Prostate gland (tissue), 2 donors: Measurements from ENCODE around the gene FAM222A. TPM values are rescaled to one million over a fixed set of nuclear protein-coding genes. Genes with fewer than 3 reads are reported as not detected.

Source experiments
- DNase-seq: peaks from one replicate; pipeline ENCODE4 v3.0.0-alpha.2; 2019; ENCODE audit warnings: low spot score
- H3K27ac ChIP-seq, 2 donors: fragments of 200-600 bp; sonication (generic); 2 replicates each; pipeline ENCODE4 v1.5.1; 2017 to 2019
- H3K27me3 ChIP-seq: fragments of 200-600 bp; sonication (generic); replicated peaks from 2 replicates; pipeline ENCODE4 v1.5.1; 2019; ENCODE audit not compliant: insufficient read depth
- H3K36me3 ChIP-seq, 2 donors: fragments of 200-600 bp; sonication (generic); 1 replicate in 1 of 2; 2 replicates in 1 of 2; pipeline versions ENCODE4 v1.5.1 to v1.8.1; 2017 to 2019
- H3K4me1 ChIP-seq: fragments of 200-600 bp; sonication (generic); replicated peaks from 2 replicates; pipeline ENCODE4 v1.5.1; 2019
- H3K4me3 ChIP-seq, 2 donors: fragments of 200-600 bp; sonication (generic); 2 replicates each; pipeline ENCODE4 v1.5.1; 2017 to 2019
- H3K9me3 ChIP-seq: fragments of 200-600 bp; sonication (generic); 2 replicates; pipeline ENCODE4 v1.5.1; 2017
- CTCF ChIP-seq, 4 experiments: fragments of 200-600 bp in 2 of 4; fragments of 450-650 bp in 2 of 4; sonication (generic) in 2 of 4; IDR thresholded peaks; 1 replicate in 3 of 4; 2 replicates in 1 of 4; pipeline ENCODE4 v1.5.1; 2016 to 2019; ENCODE audit warnings: antibody characterized with exemption in 4 of 4, mild to moderate bottlenecking in 2 of 4, moderate library complexity in 2 of 4
- POLR2A ChIP-seq: fragments of 450-650 bp; IDR thresholded peaks from one replicate; pipeline ENCODE4 v1.6.1; 2016; ENCODE audit warnings: antibody characterized with exemption, mild to moderate bottlenecking
- POLR2AphosphoS5 ChIP-seq: sonication (generic); formaldehyde crosslinking; IDR thresholded peaks from one replicate; pipeline ENCODE4 v1.6.1; 2017; ENCODE audit warnings: antibody characterized with exemption
- WGBS: methylation state at CpG from one replicate; pipeline ENCODE4 v1.1.5; 2018; 5-methylcytosine and 5-hydroxymethylcytosine counted together
- intact Hi-C: fragments of 100-400 bp; cut with DNase I; formaldehyde crosslinking; loops from one replicate; pipeline ENCODE4 v1.14.2; 2022
- total RNA-seq, 2 donors: library from RNA; depleted of rRNA; stranded (reverse); fragments of >200 nt; gene quantifications; one replicate each; pipeline ENCODE4 v1.1.0, GENCODE V29; 2016

The FAM222A gene
- total RNA-seq, 2 donors from 2014 or later: 2.0 to 52.3 TPM

- intact Hi-C loops: no loop called here
- Histone ChIP-seq H3K27ac (no peak overlapping the region), H3K4me3 (no peak overlapping the region), H3K27me3 (no peaks in the 10 kb centered on the region), H3K9me3 (no peaks in the 10 kb centered on the region), H3K36me3 (no peaks in the 10 kb centered on the region), H3K4me1 (no peaks in the 10 kb centered on the region)
- DNase-seq: no peak
- WGBS: 75% methylated on average over 6 of the region's 6 CpGs
- TF ChIP-seq POLR2AphosphoS5: no peak
- TF ChIP-seq CTCF (IDR thresholded peaks at IDR 0.05): no peak
- TF ChIP-seq POLR2A: no peak
Measured at GRCh38 chr12:109701064-109701463, 12.6 kb upstream of the FAM222A start.

GRCh38 chr12:109702111-109702841 is 11.3 kb upstream of the FAM222A start:
- no peak overlapping the region for H3K4me3 ChIP-seq
- no peak for DNase-seq
- no peak for TF ChIP-seq POLR2A
- no peak for TF ChIP-seq POLR2AphosphoS5
- TF ChIP-seq CTCF (IDR thresholded peaks at IDR 0.05): no peak
- H3K27ac ChIP-seq: no peak overlapping the region
- 94% methylated on average over 9 of the region's 9 CpGs for WGBS
- no peaks in the 10 kb centered on the region for H3K36me3 ChIP-seq
- H3K27me3 ChIP-seq: no peaks in the 10 kb centered on the region
- H3K9me3 ChIP-seq: no peaks in the 10 kb centered on the region
- intact Hi-C loops: no loop called here
- H3K4me1 ChIP-seq: no peaks in the 10 kb centered on the region

GRCh38 chr12:109703684-109704083 is 9.9 kb upstream of the FAM222A start:
- no peak for TF ChIP-seq POLR2AphosphoS5
- no peak for TF ChIP-seq POLR2A
- no peak for TF ChIP-seq CTCF (IDR thresholded peaks at IDR 0.05)
- no peak overlapping the region for H3K4me3 ChIP-seq
- no peak overlapping the region for H3K27ac ChIP-seq
- H3K9me3 ChIP-seq: no peaks in the 10 kb centered on the region
- WGBS: 70% methylated on average over 7 of the region's 7 CpGs
- no peaks in the 10 kb centered on the region for H3K27me3 ChIP-seq
- no peaks in the 10 kb centered on the region for H3K36me3 ChIP-seq
- no peak for DNase-seq
- no peaks in the 10 kb centered on the region for H3K4me1 ChIP-seq
- intact Hi-C loops: no loop called here

GRCh38 chr12:109704371-109705098 is 9.1 kb upstream of the FAM222A start:
- Histone ChIP-seq H3K36me3 (no peaks in the 10 kb centered on the region), H3K4me3 (no peak overlapping the region), H3K27me3 (no peaks in the 10 kb centered on the region), H3K9me3 (no peaks in the 10 kb centered on the region), H3K27ac (no peak overlapping the region), H3K4me1 (no peaks in the 10 kb centered on the region)
- TF ChIP-seq POLR2AphosphoS5 (no peak), CTCF (IDR thresholded peaks at IDR 0.05) (no peak), POLR2A (no peak)
- WGBS: 89% methylated on average over 4 of the region's 4 CpGs
- DNase-seq: no peak
- intact Hi-C loops: no loop called here

GRCh38 chr12:109705291-109705690 is 8.3 kb upstream of the FAM222A start:
- no peaks in the 10 kb centered on the region for H3K4me1 ChIP-seq
- no peaks in the 10 kb centered on the region for H3K36me3 ChIP-seq
- H3K9me3 ChIP-seq: no peaks in the 10 kb centered on the region
- WGBS: 68% methylated on average over 4 of the region's 4 CpGs
- H3K27ac ChIP-seq: no peak overlapping the region
- intact Hi-C loops: no loop called here
- no peak for DNase-seq
- H3K27me3 ChIP-seq: no peaks in the 10 kb centered on the region
- H3K4me3 ChIP-seq: no peak overlapping the region
- TF ChIP-seq POLR2AphosphoS5 (no peak), POLR2A (no peak), CTCF (IDR thresholded peaks at IDR 0.05) (no peak)
